ENCODE measurements around the gene GRHPR. TPM values are rescaled to one million over a fixed set of nuclear protein-coding genes. Genes with fewer than 3 reads are reported as not detected.
"Not testable (repeated sequence)": the region's sequence is repeated elsewhere in the genome, so short reads cannot be mapped to it uniquely, and the experiment has no call there.

Gene GRHPR
- polyA plus RNA-seq, 1 donor = 115 TPM

GRCh38 chr9:37395663-37396062 lies 26.8 kb upstream of the GRHPR start:
- H3K36me3 ChIP-seq (ENCODE audit: control insufficient read depth, insufficient read depth, low read length) = no peaks in the 10 kb centered on the region
- no peak for DNase-seq
- H3K4me1 ChIP-seq (ENCODE audit: control insufficient read depth, insufficient read depth, low read length) = no peaks in the 10 kb centered on the region
- H3K4me3 ChIP-seq (ENCODE audit: low read length) = no peak overlapping the region
- WGBS (ENCODE audit: insufficient coverage, low lambda C conversion rate) = no CpG with 5 or more reads among the region's 8 CpGs
- no peaks in the 10 kb centered on the region for H3K9me3 ChIP-seq (ENCODE audit: control insufficient read depth, low read depth, low read length)
- H3K27me3 ChIP-seq (ENCODE audit: control insufficient read depth, insufficient read depth, low read length) = no peaks in the 10 kb centered on the region
- no peak overlapping the region for H3K27ac ChIP-seq (ENCODE audit: low read length)

- not testable (repeated sequence) for H3K4me3 ChIP-seq (ENCODE audit: low read length); H3K27ac ChIP-seq (ENCODE audit: low read length); DNase-seq; H3K4me1 ChIP-seq (ENCODE audit: control insufficient read depth, insufficient read depth, low read length); H3K27me3 ChIP-seq (ENCODE audit: control insufficient read depth, insufficient read depth, low read length); H3K36me3 ChIP-seq (ENCODE audit: control insufficient read depth, insufficient read depth, low read length); H3K9me3 ChIP-seq (ENCODE audit: control insufficient read depth, low read depth, low read length)
- 100% methylated on average over 1 of the region's 3 CpGs for WGBS (ENCODE audit: insufficient coverage, low lambda C conversion rate)
These were observed 24.5 kb upstream of the GRHPR start for GRCh38 chr9:37397948-37398347.

- H3K4me3 ChIP-seq (ENCODE audit: low read length) = no peak overlapping the region
- H3K27me3 ChIP-seq (ENCODE audit: control insufficient read depth, insufficient read depth, low read length) = no peaks in the 10 kb centered on the region
- no peaks in the 10 kb centered on the region for H3K9me3 ChIP-seq (ENCODE audit: control insufficient read depth, low read depth, low read length)
- no peak overlapping the region for H3K27ac ChIP-seq (ENCODE audit: low read length)
- no CpG with 5 or more reads among the region's 7 CpGs for WGBS (ENCODE audit: insufficient coverage, low lambda C conversion rate)
- no peaks in the 10 kb centered on the region for H3K4me1 ChIP-seq (ENCODE audit: control insufficient read depth, insufficient read depth, low read length)
- no peak for DNase-seq
- no peaks in the 10 kb centered on the region for H3K36me3 ChIP-seq (ENCODE audit: control insufficient read depth, insufficient read depth, low read length)
These were observed 24.0 kb upstream of the GRHPR start for GRCh38 chr9:37398464-37399025.

- H3K4me1 ChIP-seq (ENCODE audit: control insufficient read depth, insufficient read depth, low read length) = no peaks in the 10 kb centered on the region
- no peak overlapping the region for H3K4me3 ChIP-seq (ENCODE audit: low read length)
- WGBS (ENCODE audit: insufficient coverage, low lambda C conversion rate) = 40% methylated on average over 1 of the region's 2 CpGs
- no peak for DNase-seq
- no peaks in the 10 kb centered on the region for H3K36me3 ChIP-seq (ENCODE audit: control insufficient read depth, insufficient read depth, low read length)
- no peaks in the 10 kb centered on the region for H3K27me3 ChIP-seq (ENCODE audit: control insufficient read depth, insufficient read depth, low read length)
- no peak overlapping the region for H3K27ac ChIP-seq (ENCODE audit: low read length)
- H3K9me3 ChIP-seq (ENCODE audit: control insufficient read depth, low read depth, low read length) = no peaks in the 10 kb centered on the region
These were observed 23.2 kb upstream of the GRHPR start for GRCh38 chr9:37399336-37399735.

- Histone ChIP-seq H3K27ac (ENCODE audit: low read length) (no peak overlapping the region), H3K36me3 (ENCODE audit: control insufficient read depth, insufficient read depth, low read length) (no peaks in the 10 kb centered on the region), H3K4me1 (ENCODE audit: control insufficient read depth, insufficient read depth, low read length) (no peaks in the 10 kb centered on the region), H3K9me3 (ENCODE audit: control insufficient read depth, low read depth, low read length) (no peaks in the 10 kb centered on the region), H3K27me3 (ENCODE audit: control insufficient read depth, insufficient read depth, low read length) (no peaks in the 10 kb centered on the region), H3K4me3 (ENCODE audit: low read length) (no peak overlapping the region)
- no CpG with 5 or more reads among the region's 9 CpGs for WGBS (ENCODE audit: insufficient coverage, low lambda C conversion rate)
- no peak for DNase-seq
These were observed 17.9 kb upstream of the GRHPR start for GRCh38 chr9:37404590-37404989.

GRCh38 chr9:37405350-37405749 lies 17.1 kb upstream of the GRHPR start:
- no peak for DNase-seq
- no CpG with 5 or more reads among the region's 3 CpGs for WGBS (ENCODE audit: insufficient coverage, low lambda C conversion rate)

GRCh38 chr9:37405764-37406380 lies 16.6 kb upstream of the GRHPR start:
- Histone ChIP-seq H3K4me3 (ENCODE audit: low read length) (no peak overlapping the region), H3K27me3 (ENCODE audit: control insufficient read depth, insufficient read depth, low read length) (no peaks in the 10 kb centered on the region), H3K9me3 (ENCODE audit: control insufficient read depth, low read depth, low read length) (no peaks in the 10 kb centered on the region), H3K4me1 (ENCODE audit: control insufficient read depth, insufficient read depth, low read length) (no peaks in the 10 kb centered on the region), H3K27ac (ENCODE audit: low read length) (no peak overlapping the region), H3K36me3 (ENCODE audit: control insufficient read depth, insufficient read depth, low read length) (no peaks in the 10 kb centered on the region)
- WGBS (ENCODE audit: insufficient coverage, low lambda C conversion rate) = no CpG with 5 or more reads among the region's 10 CpGs
- DNase-seq = no peak

More at GRCh38 chr9:37405350-37405749, 17.1 kb upstream of the GRHPR start:
- no peaks in the 10 kb centered on the region for H3K9me3 ChIP-seq (ENCODE audit: control insufficient read depth, low read depth, low read length)
- H3K4me3 ChIP-seq (ENCODE audit: low read length) = no peak overlapping the region
- H3K36me3 ChIP-seq (ENCODE audit: control insufficient read depth, insufficient read depth, low read length) = no peaks in the 10 kb centered on the region
- no peaks in the 10 kb centered on the region for H3K4me1 ChIP-seq (ENCODE audit: control insufficient read depth, insufficient read depth, low read length)
- H3K27me3 ChIP-seq (ENCODE audit: control insufficient read depth, insufficient read depth, low read length) = no peaks in the 10 kb centered on the region
- H3K27ac ChIP-seq (ENCODE audit: low read length) = no peak overlapping the region

GRCh38 chr9:37406603-37407401 lies 15.7 kb upstream of the GRHPR start:
- Histone ChIP-seq H3K36me3 (ENCODE audit: control insufficient read depth, insufficient read depth, low read length) (no peaks in the 10 kb centered on the region), H3K9me3 (ENCODE audit: control insufficient read depth, low read depth, low read length) (no peaks in the 10 kb centered on the region), H3K27me3 (ENCODE audit: control insufficient read depth, insufficient read depth, low read length) (no peaks in the 10 kb centered on the region), H3K4me1 (ENCODE audit: control insufficient read depth, insufficient read depth, low read length) (peaks cover 7% of the 10 kb centered on the region), H3K4me3 (ENCODE audit: low read length) (no peak overlapping the region), H3K27ac (ENCODE audit: low read length) (no peak overlapping the region)
- DNase-seq = no peak
- WGBS (ENCODE audit: insufficient coverage, low lambda C conversion rate) = 80% methylated on average over 1 of the region's 11 CpGs

- Histone ChIP-seq H3K9me3 (ENCODE audit: control insufficient read depth, low read depth, low read length) (no peaks in the 10 kb centered on the region), H3K4me3 (ENCODE audit: low read length) (no peak overlapping the region), H3K36me3 (ENCODE audit: control insufficient read depth, insufficient read depth, low read length) (no peaks in the 10 kb centered on the region), H3K27me3 (ENCODE audit: control insufficient read depth, insufficient read depth, low read length) (no peaks in the 10 kb centered on the region), H3K4me1 (ENCODE audit: control insufficient read depth, insufficient read depth, low read length) (peaks cover 7% of the 10 kb centered on the region), H3K27ac (ENCODE audit: low read length) (no peak overlapping the region)
- DNase-seq = no peak
- no CpG with 5 or more reads among the region's 2 CpGs for WGBS (ENCODE audit: insufficient coverage, low lambda C conversion rate)
These were observed 15.0 kb upstream of the GRHPR start for GRCh38 chr9:37407468-37407867.

- peaks cover 7% of the 10 kb centered on the region for H3K4me1 ChIP-seq (ENCODE audit: control insufficient read depth, insufficient read depth, low read length)
- H3K36me3 ChIP-seq (ENCODE audit: control insufficient read depth, insufficient read depth, low read length) = no peaks in the 10 kb centered on the region
- no peak overlapping the region for H3K27ac ChIP-seq (ENCODE audit: low read length)
- DNase-seq = no peak
- 90% methylated on average over 2 of the region's 22 CpGs for WGBS (ENCODE audit: insufficient coverage, low lambda C conversion rate)
- no peaks in the 10 kb centered on the region for H3K9me3 ChIP-seq (ENCODE audit: control insufficient read depth, low read depth, low read length)
- H3K27me3 ChIP-seq (ENCODE audit: control insufficient read depth, insufficient read depth, low read length) = no peaks in the 10 kb centered on the region
- H3K4me3 ChIP-seq (ENCODE audit: low read length) = no peak overlapping the region
These were observed 13.4 kb upstream of the GRHPR start for GRCh38 chr9:37408933-37409710.
